ENCODE results near the gene ORC5.

GRCh38 chr7:104150470-104150869, 57.3 kb downstream of the ORC5 start:
- TF ChIP-seq CTCF (tag by site-specific recombination; IDR thresholded peaks at IDR 0.05) = no peak
- no peak for TF ChIP-seq PBX3 (CRISPR knock-in tag; IDR thresholded peaks at IDR 0.05)
- no peak for TF ChIP-seq ZNF155 (tag by site-specific recombination; IDR thresholded peaks at IDR 0.05)
- no peak for TF ChIP-seq ZNF664 (tag by site-specific recombination; IDR thresholded peaks at IDR 0.05)
- TF ChIP-seq ZNF394 (tag by site-specific recombination; IDR thresholded peaks at IDR 0.05; ENCODE audit: borderline replicate concordance) = no peak

Measured in HEK293 (cell line).